ENCODE data around the gene SNCB. TPM values are rescaled to one million over a fixed set of nuclear protein-coding genes. Genes with fewer than 3 reads are reported as not detected.

The SNCB gene
- total RNA-seq, 4 donors from 2014 or later: not detected

GRCh38 chr5:176665517-176665916 lies 35.2 kb upstream of the SNCB start:
- ATAC-seq (ENCODE audit: low FRiP score) (no peak), DNase-seq (ENCODE audit: low spot score) (no peak)
- TF ChIP-seq CTCF (IDR thresholded peaks at IDR 0.05): no peak

- TF ChIP-seq CTCF (IDR thresholded peaks at IDR 0.05): no peak
- DNase-seq (ENCODE audit: low spot score) (no peak), ATAC-seq (ENCODE audit: low FRiP score) (no peak)
These were observed 34.6 kb upstream of the SNCB start for GRCh38 chr5:176664886-176665285.

GRCh38 chr5:176664479-176664878 lies 34.1 kb upstream of the SNCB start:
- DNase-seq (ENCODE audit: low spot score) (no peak), ATAC-seq (ENCODE audit: low FRiP score) (no peak)
- TF ChIP-seq CTCF (IDR thresholded peaks at IDR 0.05): no peak

- DNase-seq (ENCODE audit: low spot score) (no peak), ATAC-seq (ENCODE audit: low FRiP score) (no peak)
These were observed 33.2 kb upstream of the SNCB start for GRCh38 chr5:176663566-176663965.

GRCh38 chr5:176662371-176663333 lies 32.3 kb upstream of the SNCB start:
- TF ChIP-seq CTCF (IDR thresholded peaks at IDR 0.05): no peak
- no peak for ATAC-seq (ENCODE audit: low FRiP score)
- DNase-seq (ENCODE audit: low spot score): no peak

More at GRCh38 chr5:176663566-176663965, 33.2 kb upstream of the SNCB start:
- no peak for TF ChIP-seq CTCF (IDR thresholded peaks at IDR 0.05)

- no peak for TF ChIP-seq CTCF (IDR thresholded peaks at IDR 0.05)
- no peak for DNase-seq (ENCODE audit: low spot score)
- no peak for ATAC-seq (ENCODE audit: low FRiP score)
These were observed 31.3 kb upstream of the SNCB start for GRCh38 chr5:176661676-176662075.

Data from omental fat pad (tissue), 4 donors.